Liver (tissue), 9 donors: ENCODE data around the gene CSNK2A2. TPM values are rescaled to one million over a fixed set of nuclear protein-coding genes. Genes with fewer than 3 reads are reported as not detected.

Source experiments
- DNase-seq: peaks from one replicate; pipeline ENCODE4 v3.0.0-alpha.2; 2017; ENCODE audit warnings: low spot score
- H3K27ac ChIP-seq, 2 donors: one replicate each; pipeline ENCODE4 v1.7.0; 2013; ENCODE audit warnings: inconsistent platforms in 2 of 2, low read length in 2 of 2, control low read depth in 1 of 2, low read depth in 1 of 2, mild to moderate bottlenecking in 1 of 2
- H3K27me3 ChIP-seq, 4 donors: one replicate each; pipeline versions ENCODE4 v1.6.1 to v1.7.0; 2013; ENCODE audit warnings: low read length in 3 of 4, inconsistent platforms in 1 of 4, mild to moderate bottlenecking in 1 of 4, moderate library complexity in 1 of 4; ENCODE audit not compliant: control insufficient read depth in 4 of 4, insufficient read depth in 4 of 4
- H3K36me3 ChIP-seq, 4 donors: one replicate each; pipeline versions ENCODE4 v1.6.1 to v1.7.0; 2013; ENCODE audit warnings: low read length in 3 of 4, mild to moderate bottlenecking in 3 of 4, low read depth in 1 of 4, moderate library complexity in 1 of 4; ENCODE audit not compliant: control insufficient read depth in 4 of 4, insufficient read depth in 3 of 4
- H3K4me1 ChIP-seq, 4 donors: one replicate each; pipeline versions ENCODE4 v1.6.1 to v1.7.0; 2013; ENCODE audit warnings: low read length in 3 of 4, mild to moderate bottlenecking in 3 of 4, moderate library complexity in 1 of 4; ENCODE audit not compliant: control insufficient read depth in 4 of 4, insufficient read depth in 4 of 4
- H3K4me3 ChIP-seq, 3 donors: one replicate each; pipeline versions ENCODE4 v1.6.1 to v1.7.0; 2013; ENCODE audit warnings: low read length in 3 of 3, control low read depth in 1 of 3, low read depth in 1 of 3, mild to moderate bottlenecking in 1 of 3
- H3K9ac ChIP-seq, 2 donors: one replicate each; pipeline ENCODE4 v1.7.0; 2013; ENCODE audit warnings: low read length in 2 of 2, mild to moderate bottlenecking in 2 of 2, moderate library complexity in 2 of 2, control low read depth in 1 of 2, low read depth in 1 of 2
- H3K9me3 ChIP-seq, 4 donors: one replicate each; pipeline versions ENCODE4 v1.6.1 to v1.7.0; 2013; ENCODE audit warnings: low read length in 3 of 4; ENCODE audit not compliant: control insufficient read depth in 4 of 4
- ATF3 ChIP-seq: IDR thresholded peaks from 2 replicates; pipeline ENCODE4 v1.6.1; 2016; ENCODE audit warnings: antibody characterized with exemption
- EGR1 ChIP-seq, 2 donors: IDR thresholded peaks; 2 replicates each; pipeline ENCODE4 v1.6.1; 2016 to 2018; ENCODE audit warnings: antibody characterized with exemption in 2 of 2, low read depth in 2 of 2
- GABPA ChIP-seq, 2 donors: IDR thresholded peaks in 1 of 2; conservative IDR thresholded peaks in 1 of 2; 2 replicates each; pipeline ENCODE4 v1.6.1; 2016; ENCODE audit warnings: antibody characterized with exemption in 2 of 2, mild to moderate bottlenecking in 1 of 2, moderate library complexity in 1 of 2
- HNF4A ChIP-seq, 2 donors: conservative IDR thresholded peaks; 2 replicates each; pipeline ENCODE4 v1.6.1; 2016; ENCODE audit warnings: antibody characterized with exemption in 2 of 2, mild to moderate bottlenecking in 2 of 2
- HNF4G ChIP-seq: IDR thresholded peaks from 2 replicates; pipeline ENCODE4 v1.6.1; 2016; ENCODE audit warnings: antibody characterized with exemption
- RAD21 ChIP-seq, 2 donors: IDR thresholded peaks; 2 replicates each; pipeline ENCODE4 v1.6.1; 2016; ENCODE audit warnings: antibody characterized with exemption in 2 of 2, mild to moderate bottlenecking in 2 of 2
- REST ChIP-seq: IDR thresholded peaks from 2 replicates; pipeline ENCODE4 v1.6.1; 2016; ENCODE audit warnings: antibody characterized with exemption, mild to moderate bottlenecking
- SP1 ChIP-seq: IDR thresholded peaks from 2 replicates; pipeline ENCODE4 v1.6.1; 2018; ENCODE audit warnings: antibody characterized with exemption, mild to moderate bottlenecking
- TAF1 ChIP-seq: conservative IDR thresholded peaks from 2 replicates; pipeline ENCODE4 v1.6.1; 2016; ENCODE audit warnings: antibody characterized with exemption, mild to moderate bottlenecking
- YY1 ChIP-seq: IDR thresholded peaks from 2 replicates; pipeline ENCODE4 v1.6.1; 2016; ENCODE audit warnings: antibody characterized with exemption, mild to moderate bottlenecking
- ZBTB33 ChIP-seq: IDR thresholded peaks from 2 replicates; pipeline ENCODE4 v1.6.1; 2016; ENCODE audit warnings: antibody characterized with exemption
- WGBS: extraction: QIAGEN DNeasy Blood & Tissue Kit; methylation state at CpG from one replicate; pipeline ENCODE4 v1.1.7; 2013; 5-methylcytosine and 5-hydroxymethylcytosine counted together
- polyA plus RNA-seq, 2 donors: library from polyadenylated mRNA; stranded (reverse) in 1 of 2; unstranded in 1 of 2; fragments of 200-250 nt in 1 of 2; fragments of >200 nt in 1 of 2; fragmentation: Nextera tagmentation in 1 of 2; extraction: Ambion mirVana in 1 of 2; gene quantifications; one replicate each; pipeline versions ENCODE4 v1.2.1 to v1.2.3, GENCODE V29; 2013 to 2015
- total RNA-seq, 2 donors: library from RNA; depleted of rRNA; stranded (reverse); fragments of >200 nt; gene quantifications; one replicate each; pipeline ENCODE4 v1.2.3, GENCODE V29; 2014
- TF ChIP-seq, protein P1 (sequence below): fragments of 150-350 bp; IDR thresholded peaks from 2 replicates; pipeline ENCODE4 v1.5.1; 2017; ENCODE audit warnings: improper control_type of control experiment, low read depth, low read length; ENCODE audit not compliant: missing input control
- TF ChIP-seq, protein P2 (sequence below): IDR thresholded peaks from 2 replicates; pipeline ENCODE4 v1.6.1; 2016; ENCODE audit warnings: antibody characterized with exemption
- donor health status: healthy.
- donor health status: healthy.
- donor health status: healthy.
- donor health status: healthy.
- donor health status: healthy.

CSNK2A2 gene
- total and polyA plus RNA-seq, 4 donors = 9.4 to 21.0 (median 14.7) TPM

- TF ChIP-seq REST (no peak), EGR1 (IDR thresholded peaks at IDR 0.05; ENCODE audit: low read depth in 2 of 2) (no peak), HNF4G (no peak)
- peaks cover 6 to 53% (median 43%) of the 10 kb centered on the region in 4 donors for H3K4me1 ChIP-seq
- 34% methylated on average over 5 of the region's 5 CpGs for WGBS
- H3K4me3 ChIP-seq = no peak overlapping the region
- no peaks in the 10 kb centered on the region for H3K27me3 ChIP-seq
- no peak for DNase-seq
- no peaks in the 10 kb centered on the region for H3K9me3 ChIP-seq
- peaks cover 5 to 25% (median 20%) of the 10 kb centered on the region in 4 donors for H3K36me3 ChIP-seq
- no peak overlapping the region for H3K9ac ChIP-seq
- H3K27ac ChIP-seq = peak overlapping the region in 1 of 2 donors; percentile 39
Measured at GRCh38 chr16:58118801-58119508, 79.0 kb downstream of the CSNK2A2 start.

- 96% methylated on average over 6 of the region's 6 CpGs for WGBS
- H3K27me3 ChIP-seq = no peaks in the 10 kb centered on the region
- no peak overlapping the region for H3K27ac ChIP-seq
- DNase-seq = no peak
- peaks cover 2 to 43% (median 32%) of the 10 kb centered on the region in 4 donors for H3K4me1 ChIP-seq
- no peaks in the 10 kb centered on the region for H3K9me3 ChIP-seq
- no peak for TF ChIP-seq EGR1 (IDR thresholded peaks at IDR 0.05; ENCODE audit: low read depth in 2 of 2)
- TF ChIP-seq ZBTB33 = no peak
- no peak for TF ChIP-seq GABPA (IDR thresholded peaks at IDR 0.05 in 1 of 2, conservative IDR thresholded peaks at IDR 0.05 in 1 of 2)
- TF ChIP-seq RAD21 (IDR thresholded peaks at IDR 0.05) = no peak
- TF ChIP-seq SP1 = no peak
- no peak overlapping the region for H3K4me3 ChIP-seq
- no peak overlapping the region for H3K9ac ChIP-seq
- peaks cover 5 to 31% (median 29%) of the 10 kb centered on the region in 4 donors for H3K36me3 ChIP-seq
Measured at GRCh38 chr16:58116529-58116928, 81.4 kb downstream of the CSNK2A2 start.

GRCh38 chr16:58116081-58116480, 81.8 kb downstream of the CSNK2A2 start:
- no peaks in the 10 kb centered on the region for H3K9me3 ChIP-seq
- 81% methylated on average over 6 of the region's 6 CpGs for WGBS
- no peak overlapping the region for H3K9ac ChIP-seq
- H3K4me1 ChIP-seq = peaks cover 2 to 38% (median 27%) of the 10 kb centered on the region in 4 donors
- H3K27me3 ChIP-seq = no peaks in the 10 kb centered on the region
- H3K27ac ChIP-seq = no peak overlapping the region
- no peak overlapping the region for H3K4me3 ChIP-seq
- peaks cover 5 to 31% (median 29%) of the 10 kb centered on the region in 4 donors for H3K36me3 ChIP-seq
- TF ChIP-seq, protein P1, sequence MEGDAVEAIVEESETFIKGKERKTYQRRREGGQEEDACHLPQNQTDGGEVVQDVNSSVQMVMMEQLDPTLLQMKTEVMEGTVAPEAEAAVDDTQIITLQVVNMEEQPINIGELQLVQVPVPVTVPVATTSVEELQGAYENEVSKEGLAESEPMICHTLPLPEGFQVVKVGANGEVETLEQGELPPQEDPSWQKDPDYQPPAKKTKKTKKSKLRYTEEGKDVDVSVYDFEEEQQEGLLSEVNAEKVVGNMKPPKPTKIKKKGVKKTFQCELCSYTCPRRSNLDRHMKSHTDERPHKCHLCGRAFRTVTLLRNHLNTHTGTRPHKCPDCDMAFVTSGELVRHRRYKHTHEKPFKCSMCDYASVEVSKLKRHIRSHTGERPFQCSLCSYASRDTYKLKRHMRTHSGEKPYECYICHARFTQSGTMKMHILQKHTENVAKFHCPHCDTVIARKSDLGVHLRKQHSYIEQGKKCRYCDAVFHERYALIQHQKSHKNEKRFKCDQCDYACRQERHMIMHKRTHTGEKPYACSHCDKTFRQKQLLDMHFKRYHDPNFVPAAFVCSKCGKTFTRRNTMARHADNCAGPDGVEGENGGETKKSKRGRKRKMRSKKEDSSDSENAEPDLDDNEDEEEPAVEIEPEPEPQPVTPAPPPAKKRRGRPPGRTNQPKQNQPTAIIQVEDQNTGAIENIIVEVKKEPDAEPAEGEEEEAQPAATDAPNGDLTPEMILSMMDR = no peak
- TF ChIP-seq YY1 (no peak), TAF1 (no peak), HNF4A (conservative IDR thresholded peaks at IDR 0.05) (no peak), ATF3 (no peak)
- TF ChIP-seq, protein P2, sequence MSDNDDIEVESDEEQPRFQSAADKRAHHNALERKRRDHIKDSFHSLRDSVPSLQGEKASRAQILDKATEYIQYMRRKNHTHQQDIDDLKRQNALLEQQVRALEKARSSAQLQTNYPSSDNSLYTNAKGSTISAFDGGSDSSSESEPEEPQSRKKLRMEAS = no peak
- no peak for DNase-seq
